Hippocampal formation (tissue), 2 donors: Measurements from ENCODE around the gene SNX1.
"Not testable (repeated sequence)": the region's sequence is repeated elsewhere in the genome, so short reads cannot be mapped to it uniquely, and the experiment has no call there.

Source experiments
- DNase-seq, 2 donors: peaks; one replicate each; lab custom pipeline; 2025; lab: John Stamatoyannopoulos, UW

Gene SNX1

GRCh38 chr15:64095795-64096667 lies at the start of gene SNX1:
Gene SNX1 (plus strand): TSS chr15:64095982. CDS start chr15:64096014, 32 bp downstream.
- DNase-seq = peak; percentile 91 to 96

- DNase-seq = peak; percentile 48 to 69
These were observed 49.2 kb upstream of the SNX1 start, which contains the start of gene DAPK2 for GRCh38 chr15:64046421-64047153. Gene DAPK2 (minus strand): TSS chr15:64046485. CDS start chr15:64040261, 6,224 bp downstream.

- DNase-seq = no peak
These were observed 46.9 kb upstream of the SNX1 start for GRCh38 chr15:64048781-64049460.

GRCh38 chr15:64050281-64051092 lies 45.3 kb upstream of the SNX1 start:
- no peak for DNase-seq

GRCh38 chr15:64051093-64051402 lies 44.7 kb upstream of the SNX1 start:
- DNase-seq = no peak

- DNase-seq = no peak
These were observed 44.1 kb upstream of the SNX1 start for GRCh38 chr15:64051407-64052259.

GRCh38 chr15:64052925-64053491 lies 42.8 kb upstream of the SNX1 start:
- no peak for DNase-seq

GRCh38 chr15:64053674-64054073 lies 42.1 kb upstream of the SNX1 start:
- DNase-seq = not testable (repeated sequence)

- DNase-seq = no peak
These were observed 37.5 kb upstream of the SNX1 start for GRCh38 chr15:64058279-64058678.

- not testable (repeated sequence) for DNase-seq
These were observed 36.7 kb upstream of the SNX1 start for GRCh38 chr15:64059104-64059503.

GRCh38 chr15:64060716-64061115 lies 35.1 kb upstream of the SNX1 start:
- no peak for DNase-seq

GRCh38 chr15:64066451-64066850 lies 29.3 kb upstream of the SNX1 start:
- DNase-seq = no peak

- peak; percentile 41 to 45 for DNase-seq
These were observed 28.2 kb upstream of the SNX1 start for GRCh38 chr15:64067564-64068030.

- no peak for DNase-seq
These were observed 27.6 kb upstream of the SNX1 start for GRCh38 chr15:64068133-64068532.

GRCh38 chr15:64070106-64070505 lies 25.7 kb upstream of the SNX1 start:
- no peak for DNase-seq

- no peak for DNase-seq
These were observed 24.6 kb upstream of the SNX1 start for GRCh38 chr15:64070965-64071851.

GRCh38 chr15:64071931-64072765 lies 23.6 kb upstream of the SNX1 start:
- DNase-seq = no peak

- no peak for DNase-seq
These were observed 23.0 kb upstream of the SNX1 start for GRCh38 chr15:64072812-64073211.
